Esophagus (tissue), 2 donors: ENCODE measurements around the gene UBA6. TPM values are rescaled to one million over a fixed set of nuclear protein-coding genes. Genes with fewer than 3 reads are reported as not detected.

ENCODE experiments used
- H3K27ac ChIP-seq, 2 donors: one replicate each; pipeline ENCODE4 v1.5.1; 2013; ENCODE audit warnings: low read depth in 2 of 2, mild to moderate bottlenecking in 2 of 2, inconsistent platforms in 1 of 2, low read length in 1 of 2, moderate library complexity in 1 of 2
- H3K27me3 ChIP-seq, 2 donors: one replicate each; pipeline ENCODE4 v1.6.1; 2013; ENCODE audit warnings: low read length in 2 of 2, control low read depth in 1 of 2, mild to moderate bottlenecking in 1 of 2; ENCODE audit not compliant: insufficient read depth in 2 of 2, control insufficient read depth in 1 of 2
- H3K36me3 ChIP-seq, 2 donors: one replicate each; pipeline ENCODE4 v1.6.1; 2013; ENCODE audit warnings: low read length in 1 of 2; ENCODE audit not compliant: control insufficient read depth in 2 of 2, insufficient read depth in 2 of 2
- H3K4me1 ChIP-seq, 2 donors: one replicate each; pipeline ENCODE4 v1.6.1; 2013; ENCODE audit warnings: low read length in 1 of 2; ENCODE audit not compliant: control insufficient read depth in 2 of 2, insufficient read depth in 2 of 2
- H3K4me3 ChIP-seq, 2 donors: one replicate each; pipeline ENCODE4 v1.5.1; 2013; ENCODE audit warnings: low read length in 2 of 2, mild to moderate bottlenecking in 2 of 2, low read depth in 1 of 2, moderate library complexity in 1 of 2
- H3K9me3 ChIP-seq, 2 donors: one replicate each; pipeline ENCODE4 v1.6.1; 2013; ENCODE audit warnings: mild to moderate bottlenecking in 2 of 2, low read depth in 1 of 2, low read length in 1 of 2, moderate library complexity in 1 of 2; ENCODE audit not compliant: control insufficient read depth in 2 of 2, insufficient read depth in 1 of 2
- WGBS, 2 donors: extraction: QIAGEN DNeasy Blood & Tissue Kit; methylation state at CpG; one replicate each; pipeline ENCODE4 v1.1.7; 2013; 5-methylcytosine and 5-hydroxymethylcytosine counted together
- polyA plus RNA-seq, 2 donors: library from polyadenylated mRNA; stranded (reverse); fragments of 200-250 nt; gene quantifications; one replicate each; pipeline ENCODE4 v1.2.3, GENCODE V29; 2013
- donor health status: healthy with polysubstance abuse.
- donor health status: Bipolar disorder and iron deficiency.

UBA6 gene
- polyA plus RNA-seq, 2 donors = 8.1 to 10.2 TPM

GRCh38 chr4:67576059-67576466 lies 124.9 kb downstream of the UBA6 start:
- H3K4me3 ChIP-seq = no peak overlapping the region
- no peaks in the 10 kb centered on the region for H3K36me3 ChIP-seq
- H3K9me3 ChIP-seq = no peaks in the 10 kb centered on the region
- H3K27me3 ChIP-seq = no peaks in the 10 kb centered on the region
- no peak overlapping the region for H3K27ac ChIP-seq
- H3K4me1 ChIP-seq = no peaks in the 10 kb centered on the region
- 82 to 83% methylated on average over 4 of the region's 4 CpGs for WGBS, 2 donors

- H3K4me1 ChIP-seq = no peaks in the 10 kb centered on the region
- WGBS, 2 donors = 70 to 79% methylated on average over 13 of the region's 13 CpGs
Measured at GRCh38 chr4:67575232-67576058, 125.5 kb downstream of the UBA6 start.

DNA sequence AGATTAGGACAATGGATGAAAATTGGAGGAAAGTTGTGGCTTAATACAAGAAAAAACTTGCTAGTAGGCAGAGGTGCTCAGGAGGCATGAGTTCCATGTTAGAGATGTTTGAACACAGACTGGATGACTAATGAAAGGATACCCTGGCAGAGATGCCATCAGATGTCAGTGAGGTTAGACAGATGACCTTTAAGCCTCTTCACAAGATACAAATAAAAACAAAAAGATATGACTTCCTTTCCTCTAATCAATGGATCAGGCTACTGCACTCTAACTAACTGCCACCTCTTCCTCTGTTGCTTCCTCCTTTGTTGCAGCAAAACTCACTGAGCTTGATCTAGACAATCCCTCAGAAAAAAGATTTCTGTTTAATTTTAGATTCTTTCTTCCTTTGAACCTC lies 127.8 kb downstream of the UBA6 start:
- H3K36me3 ChIP-seq = no peaks in the 10 kb centered on the region
- no peaks in the 10 kb centered on the region for H3K4me1 ChIP-seq
- H3K27me3 ChIP-seq = no peaks in the 10 kb centered on the region
- no peaks in the 10 kb centered on the region for H3K9me3 ChIP-seq
- H3K4me3 ChIP-seq = no peak overlapping the region
- no peak overlapping the region for H3K27ac ChIP-seq

More at GRCh38 chr4:67575232-67576058, 125.5 kb downstream of the UBA6 start:
- no peak overlapping the region for H3K4me3 ChIP-seq
- no peaks in the 10 kb centered on the region for H3K27me3 ChIP-seq
- no peak overlapping the region for H3K27ac ChIP-seq
- H3K9me3 ChIP-seq = no peaks in the 10 kb centered on the region
- no peaks in the 10 kb centered on the region for H3K36me3 ChIP-seq

- H3K4me1 ChIP-seq = no peaks in the 10 kb centered on the region
- H3K36me3 ChIP-seq = no peaks in the 10 kb centered on the region
- no peak overlapping the region for H3K27ac ChIP-seq
- H3K9me3 ChIP-seq = no peaks in the 10 kb centered on the region
- no peaks in the 10 kb centered on the region for H3K27me3 ChIP-seq
- WGBS, 2 donors = 58 to 65% methylated on average over 1 of the region's 1 CpG
- H3K4me3 ChIP-seq = no peak overlapping the region
Measured at GRCh38 chr4:67571975-67572374, 129.0 kb downstream of the UBA6 start.

DNA sequence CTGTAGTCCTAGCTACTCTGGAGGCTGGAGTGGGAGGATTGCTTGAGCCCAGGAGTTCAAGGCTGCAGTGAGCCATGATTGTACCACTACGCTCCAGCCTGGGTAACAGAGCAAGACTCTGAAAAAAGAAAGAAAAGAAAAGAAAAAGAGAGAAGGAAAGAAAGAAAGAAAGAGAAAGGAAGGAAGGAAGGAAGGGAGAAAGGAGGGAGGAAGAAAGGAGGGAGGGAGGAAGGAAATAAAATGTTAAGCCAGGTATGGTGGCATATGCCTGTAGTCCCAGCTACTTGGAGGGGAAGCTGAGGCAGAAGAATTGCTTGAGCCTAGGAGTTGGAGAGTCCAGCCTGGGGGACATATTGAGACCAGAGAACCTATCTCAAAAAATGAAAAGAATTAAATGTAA lies 130.4 kb downstream of the UBA6 start:
- Histone ChIP-seq H3K36me3 (no peaks in the 10 kb centered on the region), H3K27ac (no peak overlapping the region), H3K9me3 (no peaks in the 10 kb centered on the region), H3K27me3 (no peaks in the 10 kb centered on the region), H3K4me1 (no peaks in the 10 kb centered on the region), H3K4me3 (no peak overlapping the region)
- WGBS, 2 donors = 95 to 100% methylated on average over 1 of the region's 1 CpG

DNA sequence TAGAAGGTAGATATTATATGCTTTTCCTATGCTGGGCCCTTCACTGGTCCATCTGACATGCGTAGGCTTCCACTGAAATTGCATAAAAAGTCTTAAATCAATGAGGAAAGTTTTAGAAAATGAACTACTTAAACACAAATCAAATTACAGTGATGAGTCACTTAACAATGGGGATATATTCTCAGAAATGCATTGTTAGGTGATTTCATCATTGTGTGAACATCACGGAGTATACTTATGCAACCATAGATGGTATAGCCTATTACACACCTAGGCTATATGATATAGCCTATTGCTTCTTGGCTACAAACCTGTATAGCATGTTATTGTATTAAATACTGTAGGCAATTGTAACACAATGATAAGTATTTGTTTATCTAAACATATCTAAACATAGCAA lies 132.1 kb downstream of the UBA6 start:
- Histone ChIP-seq H3K27me3 (no peaks in the 10 kb centered on the region), H3K36me3 (no peaks in the 10 kb centered on the region), H3K27ac (no peak overlapping the region), H3K4me3 (no peak overlapping the region), H3K4me1 (no peaks in the 10 kb centered on the region), H3K9me3 (no peaks in the 10 kb centered on the region)
- WGBS, 2 donors = 76 to 83% methylated on average over 2 of the region's 2 CpGs

GRCh38 chr4:67566335-67566734 lies 134.6 kb downstream of the UBA6 start:
- no peaks in the 10 kb centered on the region for H3K4me1 ChIP-seq
- H3K36me3 ChIP-seq = no peaks in the 10 kb centered on the region
- H3K27me3 ChIP-seq = no peaks in the 10 kb centered on the region
- WGBS, 2 donors = 93 to 98% methylated on average over 3 of the region's 3 CpGs
- no peak overlapping the region for H3K4me3 ChIP-seq
- no peaks in the 10 kb centered on the region for H3K9me3 ChIP-seq
- H3K27ac ChIP-seq = no peak overlapping the region

DNA sequence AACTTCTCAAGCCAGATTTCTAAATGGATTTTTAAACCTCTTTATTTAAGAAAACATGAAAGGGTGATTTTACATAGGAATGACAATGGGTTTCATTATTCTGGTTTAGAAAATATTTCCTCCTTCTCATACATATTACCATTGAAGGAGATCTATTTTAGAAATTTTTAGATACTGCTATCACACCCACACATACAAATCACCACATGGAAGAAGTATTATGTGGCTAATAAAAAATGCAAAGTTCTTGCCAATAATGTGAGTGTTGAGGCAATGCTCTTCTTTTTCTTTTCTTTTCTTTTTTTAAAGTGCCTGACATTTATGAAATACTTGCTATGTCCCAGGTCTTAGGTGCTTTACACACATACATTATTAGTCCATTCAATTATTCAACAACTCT lies 135.7 kb downstream of the UBA6 start:
- no peaks in the 10 kb centered on the region for H3K4me1 ChIP-seq
- no peaks in the 10 kb centered on the region for H3K9me3 ChIP-seq
- H3K36me3 ChIP-seq = no peaks in the 10 kb centered on the region
- no peaks in the 10 kb centered on the region for H3K27me3 ChIP-seq
- H3K27ac ChIP-seq = no peak overlapping the region
- no peak overlapping the region for H3K4me3 ChIP-seq
